HG03469 (cell line): Measurements from ENCODE around the gene RABGGTB.
A peak's percentile ranks its signal among the peaks of the same experiment; 100 is the strongest.
"Not testable (repeated sequence)": the region's sequence is repeated elsewhere in the genome, so short reads cannot be mapped to it uniquely, and the experiment has no call there.

Experiments used
- ATAC-seq: cut with Tn5 transposase; IDR thresholded peaks from one replicate; pipeline ENCODE4 v1.9.1; 2021; ENCODE audit warnings: mild to moderate bottlenecking, moderate library complexity, moderate number of reproducible peaks; ENCODE audit not compliant: unreplicated experiment

The RABGGTB gene

DNA sequence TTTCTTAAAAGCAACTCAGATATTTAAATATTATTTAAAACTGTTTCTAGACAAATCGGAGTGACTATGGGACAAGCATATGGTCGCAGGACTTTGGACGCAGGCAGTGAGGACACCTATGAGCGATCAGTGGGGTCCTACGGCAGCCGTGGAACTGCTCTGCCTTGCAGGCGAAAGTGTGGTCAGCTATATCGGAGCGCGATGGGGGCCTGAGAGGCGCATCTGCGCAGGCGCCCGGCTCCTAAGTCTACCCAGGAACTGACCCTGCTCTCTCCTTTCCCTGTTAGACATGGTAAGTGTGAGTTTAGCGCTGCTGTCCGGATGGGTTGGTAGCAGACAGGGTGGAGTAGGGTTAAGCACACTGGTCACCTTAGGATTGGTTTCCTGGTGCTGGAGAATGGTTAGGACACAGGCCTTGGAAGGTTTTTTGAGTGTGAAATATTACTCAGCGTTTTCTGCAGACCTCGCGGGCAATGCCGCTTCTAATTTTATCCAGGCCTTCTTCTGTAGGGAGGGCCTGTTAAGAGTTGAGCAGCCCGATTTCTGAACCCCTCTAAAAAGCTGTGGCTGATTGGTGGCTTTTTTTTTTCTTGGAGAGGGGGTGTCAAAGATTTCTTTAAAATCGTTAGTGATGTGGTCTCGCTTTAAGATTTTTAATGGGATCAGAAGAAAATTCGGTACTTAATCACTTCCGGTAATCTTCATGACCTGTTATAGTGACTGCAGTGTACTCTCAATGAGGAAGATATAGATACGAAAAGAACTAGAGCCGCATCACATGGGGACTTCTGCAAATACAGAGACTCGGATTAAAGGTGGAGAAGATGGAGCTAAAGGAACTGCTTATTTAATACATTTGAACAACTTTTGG lies at the start of gene RABGGTB:
RABGGTB (plus strand) TSS at position 274 of the 871 bp plus-strand sequence; CDS start at position 290, 16 bp downstream.
- peak; percentile 63 for ATAC-seq

DNA sequence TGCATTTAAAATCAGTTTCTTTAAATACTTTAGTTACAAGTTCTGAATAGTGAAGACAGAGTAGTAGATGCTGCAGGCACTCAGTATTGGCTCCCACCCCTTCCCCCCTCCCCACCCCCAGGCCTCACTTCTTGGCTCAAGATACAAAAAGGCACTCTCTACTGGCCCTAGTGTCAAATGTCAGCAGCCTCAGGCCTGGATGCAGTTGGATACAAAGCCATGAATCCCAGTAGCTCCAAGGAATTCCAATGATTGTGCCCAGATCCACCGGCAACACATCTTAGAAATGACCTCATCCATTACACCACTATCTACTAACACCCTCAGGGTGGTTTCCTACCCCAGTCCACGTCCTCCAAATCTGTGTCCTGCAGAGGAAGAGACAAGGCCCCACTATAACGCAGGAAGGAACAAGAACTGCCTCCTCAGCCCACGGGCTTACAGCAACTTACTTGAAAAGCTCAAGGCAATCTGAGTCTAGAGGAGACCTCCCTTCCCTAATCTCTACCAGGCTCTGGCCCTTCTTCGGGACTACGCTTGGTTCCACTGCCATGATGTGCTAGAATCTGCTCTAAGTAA lies 43.9 kb upstream of the RABGGTB start:
- no peak for ATAC-seq

DNA sequence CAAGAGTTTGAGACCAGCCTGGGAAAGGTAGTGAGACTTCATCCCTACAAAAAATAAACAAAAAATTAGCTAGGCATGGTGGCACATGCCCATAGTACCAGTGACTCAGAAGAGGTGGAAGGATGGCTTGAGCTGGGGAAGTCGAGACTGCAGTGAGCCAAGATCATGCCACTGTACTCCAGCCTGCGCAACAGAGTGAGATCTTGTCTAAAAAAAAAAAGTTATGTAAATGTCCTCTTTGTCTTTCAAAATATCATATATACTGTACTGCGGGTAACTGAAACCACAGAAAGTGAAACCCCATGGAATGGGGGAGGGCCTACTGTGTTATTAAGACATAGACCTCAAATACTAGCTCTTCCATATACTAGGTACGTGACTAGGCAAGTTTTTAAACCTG lies 40.8 kb upstream of the RABGGTB start:
- ATAC-seq = peak; percentile 79

DNA sequence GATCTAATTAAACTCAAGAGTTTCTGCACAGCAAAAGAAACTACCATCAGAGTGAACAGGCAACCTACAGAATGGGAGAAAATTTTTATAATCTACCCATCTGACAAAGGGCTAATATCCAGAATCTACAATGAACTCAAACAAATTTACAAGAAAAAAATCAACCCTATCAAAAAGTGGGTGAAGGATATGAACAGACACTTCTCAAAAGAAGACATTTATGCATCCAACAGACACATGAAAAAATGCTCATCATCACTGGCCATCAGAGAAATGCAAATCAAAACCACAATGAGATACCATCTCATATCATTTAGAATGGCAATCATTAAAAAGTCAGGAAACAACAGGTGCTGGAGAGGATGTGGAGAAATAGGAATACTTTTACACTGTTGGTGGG lies 28.8 kb upstream of the RABGGTB start:
- ATAC-seq = not testable (repeated sequence)

DNA sequence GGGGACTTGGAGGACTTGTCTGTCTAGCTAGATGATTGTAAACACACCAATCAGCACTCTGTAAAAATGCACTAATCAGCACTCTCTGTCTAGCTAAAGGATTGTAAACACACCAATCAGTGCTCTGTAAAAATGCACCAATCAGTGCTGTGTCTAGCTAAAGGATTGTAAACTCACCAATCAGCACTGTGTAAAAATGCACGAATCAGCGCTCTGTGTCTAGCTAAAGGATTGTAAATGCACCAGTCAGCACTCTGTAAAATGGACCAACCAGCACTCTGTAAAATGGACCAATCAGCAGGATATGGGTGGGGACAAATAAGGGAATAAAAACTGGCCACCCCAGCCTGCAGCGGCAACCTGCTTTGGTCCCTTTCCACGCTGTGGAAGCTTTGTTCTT lies 27.5 kb upstream of the RABGGTB start:
- not testable (repeated sequence) for ATAC-seq

DNA sequence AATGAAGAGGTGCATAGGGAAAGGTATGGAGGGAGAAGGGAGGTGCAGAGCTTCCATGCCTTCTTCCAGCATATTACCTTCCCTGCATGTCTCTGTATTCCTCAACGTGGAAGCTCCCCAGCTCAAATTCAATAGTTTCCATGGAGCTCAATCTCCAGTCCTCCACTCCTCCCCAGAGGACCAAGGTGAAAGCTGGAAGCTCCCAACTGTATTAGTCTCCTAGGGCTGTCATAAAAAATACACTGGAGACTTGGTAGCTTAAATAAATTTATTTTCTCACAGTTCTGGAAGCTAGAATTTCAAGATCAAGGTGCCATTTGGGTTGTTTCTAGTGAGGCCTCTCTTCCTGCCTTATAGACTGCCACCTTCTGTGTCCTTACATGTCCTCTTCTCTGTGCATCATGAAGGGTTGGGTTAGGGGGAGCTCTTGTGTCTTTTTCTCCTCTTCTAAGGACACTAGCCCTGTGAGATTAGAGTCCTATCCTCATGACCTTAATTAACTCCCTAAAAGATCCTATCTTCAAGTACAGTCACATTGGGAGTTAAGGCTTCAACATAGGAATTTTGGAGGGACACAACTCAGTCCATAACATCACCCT lies 21.9 kb upstream of the RABGGTB start:
- no peak for ATAC-seq

DNA sequence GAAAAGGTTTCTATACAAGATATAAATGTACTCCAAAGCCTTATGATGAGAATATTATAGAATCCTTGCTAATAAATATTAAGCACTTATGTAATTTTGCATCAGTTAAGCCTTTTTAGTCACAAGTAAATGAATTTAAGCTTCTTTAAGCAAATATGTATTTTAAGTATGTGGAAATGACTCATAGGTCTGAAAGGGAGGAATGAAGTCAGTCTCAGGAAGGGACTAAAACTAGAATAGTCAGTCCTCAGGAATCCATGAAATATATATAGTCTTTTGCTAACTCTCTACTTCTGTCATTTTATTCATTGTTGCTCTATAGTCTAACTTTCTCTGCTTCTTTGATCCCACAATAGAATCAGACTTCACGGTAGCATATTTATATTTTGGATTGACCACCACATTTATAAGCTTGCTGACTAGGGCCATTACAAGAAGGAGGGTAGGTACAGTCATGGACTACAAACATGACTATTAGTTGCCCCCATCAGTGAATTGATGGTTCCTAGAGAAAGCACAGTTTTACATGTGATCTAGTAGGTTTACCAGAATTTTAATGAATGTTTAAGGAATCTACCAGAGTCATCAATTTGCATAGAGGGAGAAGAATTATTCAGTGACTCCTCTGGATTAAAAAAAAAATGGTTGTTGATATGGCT lies 20.2 kb upstream of the RABGGTB start:
- ATAC-seq = no peak

DNA sequence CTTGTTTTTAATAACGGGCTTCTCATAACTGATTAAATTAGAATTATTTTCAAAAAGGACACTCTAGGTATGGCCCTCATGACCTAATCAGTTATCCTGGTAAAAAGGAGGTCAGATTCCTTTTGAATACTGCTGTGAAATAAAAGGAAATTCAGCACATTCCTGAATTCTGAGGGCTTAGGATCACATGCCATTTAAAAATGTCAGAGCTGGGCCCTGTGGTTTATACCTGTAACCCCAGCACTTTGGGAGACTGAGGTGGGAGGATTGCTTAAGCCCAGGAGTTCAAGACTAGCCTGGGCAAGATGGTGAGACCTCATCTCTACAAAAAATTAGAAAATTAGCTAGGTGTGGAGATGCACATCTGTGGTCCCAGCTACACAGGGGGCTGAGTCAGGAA lies 18.0 kb upstream of the RABGGTB start:
- no peak for ATAC-seq

DNA sequence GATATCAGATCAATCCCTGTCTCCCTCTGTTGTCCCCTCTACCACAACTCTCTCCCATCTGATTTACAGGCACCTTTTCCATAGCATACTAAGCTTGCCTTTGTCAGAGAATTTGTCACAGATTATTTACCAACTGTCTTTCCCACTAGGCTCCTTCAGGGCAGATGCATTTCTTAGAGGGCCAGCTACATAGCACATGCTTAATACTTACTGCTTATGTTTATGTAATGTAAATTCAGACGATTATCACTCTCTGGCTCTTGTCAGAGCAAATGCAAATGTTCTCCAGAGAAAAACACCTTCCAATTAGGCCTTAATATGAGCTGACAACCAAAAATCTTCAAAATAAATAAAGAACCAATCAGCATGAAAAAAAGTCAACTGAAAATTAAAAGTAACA lies 15.3 kb upstream of the RABGGTB start:
- no peak for ATAC-seq

DNA sequence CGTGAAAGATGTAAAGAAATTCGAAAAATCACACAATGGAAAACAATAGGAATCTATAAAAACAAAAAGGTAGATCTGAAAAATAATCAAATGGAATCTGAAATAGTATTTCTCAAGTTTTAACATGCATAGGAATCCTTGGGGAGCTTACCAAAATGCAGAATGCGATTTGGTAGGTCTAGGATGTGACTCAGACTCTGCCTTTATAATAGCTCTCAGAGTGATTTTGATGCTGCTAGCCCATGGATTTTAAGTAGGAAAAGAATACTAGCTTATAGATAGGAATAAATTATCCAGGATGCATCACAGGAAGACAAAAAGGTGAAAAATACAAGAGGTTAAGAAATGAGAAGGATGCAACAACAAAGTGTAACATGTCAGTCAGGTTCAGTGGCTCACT lies 14.1 kb upstream of the RABGGTB start:
- ATAC-seq = no peak

DNA sequence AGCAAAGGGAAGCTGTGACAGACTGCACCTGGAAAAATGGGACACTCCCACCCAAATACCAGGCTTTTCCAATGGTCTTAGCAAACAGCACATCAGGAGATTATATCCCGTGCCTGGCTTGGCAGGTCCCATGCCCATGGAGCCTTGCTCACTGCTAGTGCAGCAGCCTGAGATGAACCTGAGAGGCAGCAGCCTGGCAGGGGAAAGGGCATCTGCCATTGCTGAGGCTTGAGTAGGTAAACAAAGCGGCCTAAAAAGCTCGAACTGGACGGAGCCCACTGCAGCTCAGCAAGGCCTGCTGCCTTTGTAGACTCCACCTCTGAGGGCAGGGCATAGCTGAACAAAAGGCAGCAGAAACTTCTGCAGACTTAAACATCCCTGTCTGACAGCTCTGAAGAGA lies 8.2 kb upstream of the RABGGTB start:
- ATAC-seq = not testable (repeated sequence)

DNA sequence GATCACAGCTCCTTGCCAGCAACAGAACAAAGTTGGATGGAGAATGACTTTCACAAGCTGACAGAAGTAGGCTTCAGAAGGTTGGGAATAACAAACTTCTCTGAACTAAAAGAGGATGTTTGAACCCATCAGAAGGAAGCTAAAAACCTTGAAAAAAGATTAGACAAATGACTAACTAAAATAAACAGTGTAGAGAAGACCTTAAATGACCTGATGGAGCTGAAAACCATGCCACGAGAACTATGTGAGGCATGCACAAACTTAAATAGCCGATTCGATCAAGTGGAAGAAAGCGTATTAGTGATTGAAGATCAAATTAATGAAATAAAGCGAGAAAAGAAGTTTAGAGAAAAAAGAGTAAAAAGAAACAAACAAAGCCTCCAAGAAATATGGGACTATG lies 7.4 kb upstream of the RABGGTB start:
- ATAC-seq = not testable (repeated sequence)

DNA sequence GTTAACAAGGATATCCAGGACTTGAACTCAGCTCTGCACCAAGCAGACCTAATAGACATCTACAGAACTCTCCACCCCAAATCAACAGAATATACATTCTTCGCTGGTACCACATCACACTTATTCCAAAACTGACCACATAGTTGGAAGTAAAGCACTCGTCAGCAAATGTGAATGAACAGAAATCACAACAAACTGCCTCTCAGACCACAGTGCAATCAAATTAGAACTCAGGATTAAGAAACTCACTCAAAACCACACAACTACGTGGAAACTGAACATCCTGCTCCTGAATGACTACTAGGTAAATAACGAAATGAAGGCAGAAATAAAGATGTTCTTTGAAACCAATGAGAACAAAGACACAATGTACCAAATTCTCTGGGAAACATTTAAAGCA lies 5.9 kb upstream of the RABGGTB start:
- not testable (repeated sequence) for ATAC-seq

DNA sequence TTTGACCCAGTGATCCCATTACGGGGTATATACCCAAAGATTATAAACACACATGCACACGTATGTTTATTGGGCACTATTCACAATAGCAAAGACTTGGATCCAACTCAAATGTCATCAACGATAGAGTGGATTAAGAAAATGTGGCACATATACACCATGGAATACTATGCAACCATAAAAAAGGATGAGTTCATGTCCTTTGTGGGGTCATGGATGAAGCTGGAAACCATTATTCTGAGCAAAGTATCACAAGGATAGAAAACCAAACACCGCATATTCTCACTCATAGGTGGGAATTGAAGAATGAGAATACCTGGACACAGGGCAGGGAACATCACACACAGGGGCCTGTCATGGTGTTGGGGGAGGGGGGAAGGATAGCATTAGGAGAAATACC lies 2.1 kb upstream of the RABGGTB start:
- ATAC-seq = not testable (repeated sequence)

DNA sequence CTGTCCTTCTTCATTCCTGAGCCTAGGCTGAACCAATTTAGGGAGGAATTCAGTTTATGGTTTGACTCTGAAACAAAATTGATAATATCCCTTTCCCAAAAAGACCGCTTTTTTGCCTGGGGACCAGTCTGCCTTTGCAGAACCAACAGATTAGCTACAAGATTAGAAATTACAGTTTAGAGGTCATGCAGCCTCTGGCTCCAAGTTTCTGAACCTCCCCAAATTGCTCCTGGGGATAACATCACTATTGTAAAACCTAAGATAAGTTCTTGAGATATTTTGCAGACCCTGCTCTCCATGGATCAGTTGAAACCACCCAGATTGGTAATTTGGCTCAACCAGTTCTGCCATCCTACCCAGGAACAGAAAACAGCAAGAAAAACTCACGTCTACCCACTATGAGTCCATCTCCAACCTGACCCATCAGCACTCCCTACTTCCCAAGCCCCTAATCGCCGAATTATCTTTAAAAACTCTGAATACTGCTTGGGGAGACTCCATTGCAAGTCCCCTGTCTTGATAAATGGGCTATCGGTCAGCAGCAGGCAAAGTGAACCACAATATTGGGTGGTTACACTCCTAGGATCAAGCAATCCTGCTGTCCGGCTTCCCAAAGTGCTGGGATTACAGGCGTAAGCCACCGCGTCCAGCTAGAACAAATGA lies 605 bp upstream of the RABGGTB start:
- peak; percentile 3 for ATAC-seq

DNA sequence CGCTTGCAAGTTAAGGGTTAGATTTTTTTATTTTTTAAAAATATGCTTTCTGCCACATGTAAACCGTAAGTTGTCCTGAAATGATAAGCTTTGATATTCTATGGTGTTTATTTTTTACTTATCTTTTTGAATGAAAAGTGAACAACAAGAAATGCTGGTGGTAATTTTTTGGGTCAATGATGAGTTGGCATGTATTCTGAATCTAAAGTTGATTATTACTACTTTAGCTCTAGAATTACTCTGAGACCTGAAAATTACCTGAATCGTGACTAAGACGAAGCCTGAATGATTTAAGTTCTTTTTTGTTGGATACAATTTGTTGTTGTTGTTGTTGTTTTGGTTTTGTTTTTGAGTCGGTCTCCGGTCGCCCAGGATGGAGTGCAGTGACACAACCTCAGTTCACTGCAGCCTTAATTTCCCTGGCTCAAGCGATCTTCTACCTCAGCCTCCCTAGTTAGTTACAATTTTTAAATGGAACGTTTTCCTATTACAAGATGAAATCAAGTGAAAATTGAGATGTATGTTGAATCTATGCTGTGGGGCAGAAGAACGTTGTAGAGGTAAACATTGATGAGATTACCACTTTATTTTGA lies 941 bp downstream of the RABGGTB start:
- no peak for ATAC-seq

DNA sequence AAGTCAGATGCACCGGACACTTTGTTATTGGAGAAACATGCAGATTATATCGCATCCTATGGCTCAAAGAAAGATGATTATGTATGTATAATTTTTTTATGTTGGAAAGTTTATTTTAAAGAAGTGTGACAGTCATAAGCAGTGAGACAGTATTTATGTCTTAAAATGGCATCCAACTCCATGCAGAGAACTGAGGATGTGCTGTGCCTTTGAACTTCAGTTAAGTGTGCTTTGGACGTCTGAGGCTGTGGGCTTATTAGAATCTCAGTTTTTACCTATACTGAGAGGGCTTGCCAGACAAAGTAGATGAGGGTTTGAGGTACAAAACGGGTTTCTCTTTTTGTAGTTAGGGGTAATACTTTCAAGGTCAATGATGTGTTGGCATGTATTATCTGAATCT lies 1.5 kb downstream of the RABGGTB start:
- no peak for ATAC-seq

DNA sequence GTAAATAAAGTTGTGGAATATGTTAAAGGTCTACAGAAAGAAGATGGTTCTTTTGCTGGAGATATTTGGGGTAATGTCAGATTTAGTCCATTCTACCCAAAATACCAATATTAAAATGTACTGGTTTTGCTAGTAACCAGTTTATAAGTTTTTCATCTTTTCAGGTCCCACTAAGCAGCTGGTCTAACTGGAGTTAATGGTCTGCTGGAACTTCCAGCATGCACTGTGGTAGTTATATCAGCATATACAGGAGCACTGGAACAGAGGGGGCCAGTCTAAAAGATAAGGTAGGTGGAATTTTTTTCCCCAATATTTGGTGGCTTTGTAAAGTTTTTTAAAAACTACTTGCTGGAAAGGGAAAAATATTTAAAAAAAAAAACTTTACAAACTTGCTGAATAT lies 3.9 kb downstream of the RABGGTB start:
- no peak for ATAC-seq

DNA sequence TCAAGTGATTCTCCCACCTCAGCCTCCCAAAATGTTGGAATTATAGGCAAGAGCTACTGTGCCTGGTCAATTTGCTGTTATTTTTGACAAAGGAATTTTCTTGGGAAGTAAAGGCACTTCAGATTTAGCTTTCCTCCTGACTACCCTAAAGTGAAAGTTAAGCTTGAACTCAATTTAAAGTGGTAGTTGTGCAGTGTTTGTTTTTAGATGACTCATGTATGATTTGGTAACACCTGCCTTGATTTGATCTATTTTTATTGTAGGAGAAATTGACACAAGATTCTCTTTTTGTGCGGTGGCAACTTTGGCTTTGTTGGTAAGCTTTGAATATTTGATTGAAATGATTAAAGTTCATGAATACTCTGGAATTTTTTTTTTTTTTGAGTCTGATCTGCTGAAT lies 5.0 kb downstream of the RABGGTB start:
- no peak for ATAC-seq

DNA sequence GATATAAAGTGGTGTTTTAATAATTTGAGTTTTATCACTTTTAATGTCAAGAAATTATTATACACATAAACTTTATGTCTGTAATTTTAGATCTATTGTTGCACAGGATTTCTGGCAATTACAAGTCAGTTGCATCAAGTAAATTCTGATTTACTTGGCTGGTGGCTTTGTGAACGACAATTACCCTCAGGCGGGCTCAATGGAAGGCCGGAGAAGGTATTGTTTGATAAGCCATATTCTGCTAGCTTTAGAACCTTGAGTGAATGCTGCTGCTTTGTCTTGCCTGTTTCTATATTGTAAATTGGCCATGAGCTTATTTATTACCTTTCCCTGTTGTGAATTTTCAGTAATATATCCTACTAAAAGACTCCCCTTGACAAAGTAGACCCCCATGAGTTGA lies 6.0 kb downstream of the RABGGTB start:
- no peak for ATAC-seq

DNA sequence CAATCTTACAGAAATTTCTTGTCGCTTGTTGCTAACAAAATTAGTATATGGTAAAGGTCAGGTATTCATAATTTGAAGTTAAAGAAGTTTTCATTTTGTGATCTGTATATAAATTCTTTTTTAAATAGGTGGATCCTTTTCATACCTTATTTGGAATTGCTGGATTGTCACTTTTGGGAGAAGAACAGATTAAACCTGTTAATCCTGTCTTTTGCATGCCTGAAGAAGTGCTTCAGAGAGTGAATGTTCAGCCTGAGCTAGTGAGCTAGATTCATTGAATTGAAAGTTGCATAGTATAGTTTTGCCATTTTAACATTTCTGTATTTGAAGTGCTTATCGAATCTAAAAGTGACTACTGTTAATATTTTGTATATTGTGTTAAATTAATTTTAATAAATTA lies 8.3 kb downstream of the RABGGTB start:
- no peak for ATAC-seq
